Measurements from ENCODE around the gene NWD2.

The NWD2 gene

DNA sequence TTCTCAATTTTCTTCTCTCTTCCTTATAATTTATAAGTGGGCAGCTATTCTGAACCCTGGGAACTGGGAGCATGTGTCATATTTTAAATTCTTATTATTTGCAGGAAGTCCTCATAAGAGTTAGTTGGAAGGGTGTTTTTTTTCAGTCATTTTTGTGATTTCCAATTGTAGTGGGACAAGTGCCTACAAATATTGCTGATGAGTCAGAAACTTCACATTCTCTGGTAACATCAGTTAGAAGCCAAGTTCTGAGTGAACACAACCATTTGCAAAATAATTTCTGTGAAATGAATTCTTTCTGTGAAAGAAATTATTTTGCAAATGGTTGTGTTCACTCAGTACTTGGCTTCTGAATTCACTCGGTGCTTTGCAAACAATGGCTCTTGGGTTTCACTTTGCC is 20.8 kb upstream of the NWD2 start:
- Histone ChIP-seq H3K79me2 (ENCODE audit: low read length) (no peaks in the 10 kb centered on the region), H3K9me2 (replicated peaks; ENCODE audit: insufficient read depth, low read length) (no peaks in the 10 kb centered on the region), H3K9me3 (replicated peaks; ENCODE audit: insufficient read depth, low read length) (no peaks in the 10 kb centered on the region), H3K4me1 (ENCODE audit: low read length) (no peaks in the 10 kb centered on the region), H3F3A (ENCODE audit: insufficient read depth, low read length) (no peaks in the 10 kb centered on the region), H3K27me3 (replicated peaks; ENCODE audit: insufficient read depth, low read length) (no peaks in the 10 kb centered on the region), H3K27ac (ENCODE audit: low read length) (no peak overlapping the region), H3K36me3 (replicated peaks; ENCODE audit: insufficient read depth, low read length) (no peaks in the 10 kb centered on the region), H3K9ac (ENCODE audit: low read length) (no peak overlapping the region), H4K20me1 (ENCODE audit: insufficient read depth, low read length) (no peaks in the 10 kb centered on the region), H2AFZ (ENCODE audit: low read length) (no peak overlapping the region), H3K4me2 (ENCODE audit: low read depth, low read length) (no peak overlapping the region), H3K4me3 (ENCODE audit: low read length) (no peak overlapping the region)
- TF ChIP-seq, protein P1, sequence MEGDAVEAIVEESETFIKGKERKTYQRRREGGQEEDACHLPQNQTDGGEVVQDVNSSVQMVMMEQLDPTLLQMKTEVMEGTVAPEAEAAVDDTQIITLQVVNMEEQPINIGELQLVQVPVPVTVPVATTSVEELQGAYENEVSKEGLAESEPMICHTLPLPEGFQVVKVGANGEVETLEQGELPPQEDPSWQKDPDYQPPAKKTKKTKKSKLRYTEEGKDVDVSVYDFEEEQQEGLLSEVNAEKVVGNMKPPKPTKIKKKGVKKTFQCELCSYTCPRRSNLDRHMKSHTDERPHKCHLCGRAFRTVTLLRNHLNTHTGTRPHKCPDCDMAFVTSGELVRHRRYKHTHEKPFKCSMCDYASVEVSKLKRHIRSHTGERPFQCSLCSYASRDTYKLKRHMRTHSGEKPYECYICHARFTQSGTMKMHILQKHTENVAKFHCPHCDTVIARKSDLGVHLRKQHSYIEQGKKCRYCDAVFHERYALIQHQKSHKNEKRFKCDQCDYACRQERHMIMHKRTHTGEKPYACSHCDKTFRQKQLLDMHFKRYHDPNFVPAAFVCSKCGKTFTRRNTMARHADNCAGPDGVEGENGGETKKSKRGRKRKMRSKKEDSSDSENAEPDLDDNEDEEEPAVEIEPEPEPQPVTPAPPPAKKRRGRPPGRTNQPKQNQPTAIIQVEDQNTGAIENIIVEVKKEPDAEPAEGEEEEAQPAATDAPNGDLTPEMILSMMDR (IDR thresholded peaks at IDR 0.05; ENCODE audit: low read length), result no peak
- DNase-seq, result no peak

DNA sequence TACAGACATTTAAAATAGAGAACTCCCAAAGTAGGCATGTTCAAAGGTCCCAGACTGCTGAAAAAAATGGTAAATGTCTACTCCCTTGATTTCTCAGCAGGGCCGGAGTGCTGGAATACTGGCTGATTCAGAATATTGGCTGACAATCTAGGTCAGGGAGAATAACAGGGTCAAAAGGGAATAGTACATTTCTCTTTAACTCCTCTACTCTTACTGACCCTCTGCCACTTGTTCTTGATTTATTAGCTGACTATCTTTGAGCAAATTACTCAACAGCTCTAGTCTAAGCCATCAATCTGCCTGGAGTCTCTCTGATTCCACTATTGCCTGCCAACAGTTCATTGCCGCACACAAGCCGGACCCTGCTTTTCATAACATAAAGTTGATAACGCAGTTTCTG is 19.7 kb upstream of the NWD2 start:
- H3F3A ChIP-seq (ENCODE audit: insufficient read depth, low read length), result no peaks in the 10 kb centered on the region
- no peaks in the 10 kb centered on the region for H3K36me3 ChIP-seq (replicated peaks; ENCODE audit: insufficient read depth, low read length)
- no peak overlapping the region for H2AFZ ChIP-seq (ENCODE audit: low read length)
- H3K4me3 ChIP-seq (ENCODE audit: low read length), result no peak overlapping the region
- H3K27me3 ChIP-seq (replicated peaks; ENCODE audit: insufficient read depth, low read length), result no peaks in the 10 kb centered on the region
- no peaks in the 10 kb centered on the region for H4K20me1 ChIP-seq (ENCODE audit: insufficient read depth, low read length)
- DNase-seq, result no peak
- TF ChIP-seq EZH2 (optimal IDR thresholded peaks at IDR 0.05; ENCODE audit: low read depth, low read length), result no peak
- TF ChIP-seq, protein P1 (IDR thresholded peaks at IDR 0.05; ENCODE audit: low read length), result no peak
- TF ChIP-seq EZH2phosphoT487 (IDR thresholded peaks at IDR 0.05; ENCODE audit: low read length), result no peak
- no peaks in the 10 kb centered on the region for H3K79me2 ChIP-seq (ENCODE audit: low read length)
- H3K9ac ChIP-seq (ENCODE audit: low read length), result no peak overlapping the region
- H3K9me3 ChIP-seq (replicated peaks; ENCODE audit: insufficient read depth, low read length), result no peaks in the 10 kb centered on the region
- H3K9me2 ChIP-seq (replicated peaks; ENCODE audit: insufficient read depth, low read length), result no peaks in the 10 kb centered on the region
- no peak overlapping the region for H3K27ac ChIP-seq (ENCODE audit: low read length)
- no peak overlapping the region for H3K4me2 ChIP-seq (ENCODE audit: low read depth, low read length)
- H3K4me1 ChIP-seq (ENCODE audit: low read length), result no peaks in the 10 kb centered on the region

- no peaks in the 10 kb centered on the region for H3K9me3 ChIP-seq (replicated peaks; ENCODE audit: insufficient read depth, low read length)
- no peak overlapping the region for H2AFZ ChIP-seq (ENCODE audit: low read length)
- no peaks in the 10 kb centered on the region for H3F3A ChIP-seq (ENCODE audit: insufficient read depth, low read length)
- H3K79me2 ChIP-seq (ENCODE audit: low read length), result no peaks in the 10 kb centered on the region
- no peaks in the 10 kb centered on the region for H3K9me2 ChIP-seq (replicated peaks; ENCODE audit: insufficient read depth, low read length)
- no peaks in the 10 kb centered on the region for H3K27me3 ChIP-seq (replicated peaks; ENCODE audit: insufficient read depth, low read length)
- no peak for DNase-seq
- H3K27ac ChIP-seq (ENCODE audit: low read length), result no peak overlapping the region
- H3K4me3 ChIP-seq (ENCODE audit: low read length), result no peak overlapping the region
- H3K9ac ChIP-seq (ENCODE audit: low read length), result no peak overlapping the region
- no peaks in the 10 kb centered on the region for H3K4me1 ChIP-seq (ENCODE audit: low read length)
- no peaks in the 10 kb centered on the region for H4K20me1 ChIP-seq (ENCODE audit: insufficient read depth, low read length)
- H3K4me2 ChIP-seq (ENCODE audit: low read depth, low read length), result no peak overlapping the region
- TF ChIP-seq EZH2 (optimal IDR thresholded peaks at IDR 0.05; ENCODE audit: low read depth, low read length) (no peak), EZH2phosphoT487 (IDR thresholded peaks at IDR 0.05; ENCODE audit: low read length) (no peak)
- TF ChIP-seq, protein P1 (IDR thresholded peaks at IDR 0.05; ENCODE audit: low read length), result no peak
- H3K36me3 ChIP-seq (replicated peaks; ENCODE audit: insufficient read depth, low read length), result no peaks in the 10 kb centered on the region
Observed at GRCh38 chr4:37225778-37226177, 18.8 kb upstream of the NWD2 start.
